ENCODE measurements around the gene CDH2. TPM values are rescaled to one million over a fixed set of nuclear protein-coding genes. Genes with fewer than 3 reads are reported as not detected.

Gene CDH2
- 22.8 TPM for total RNA-seq

DNA sequence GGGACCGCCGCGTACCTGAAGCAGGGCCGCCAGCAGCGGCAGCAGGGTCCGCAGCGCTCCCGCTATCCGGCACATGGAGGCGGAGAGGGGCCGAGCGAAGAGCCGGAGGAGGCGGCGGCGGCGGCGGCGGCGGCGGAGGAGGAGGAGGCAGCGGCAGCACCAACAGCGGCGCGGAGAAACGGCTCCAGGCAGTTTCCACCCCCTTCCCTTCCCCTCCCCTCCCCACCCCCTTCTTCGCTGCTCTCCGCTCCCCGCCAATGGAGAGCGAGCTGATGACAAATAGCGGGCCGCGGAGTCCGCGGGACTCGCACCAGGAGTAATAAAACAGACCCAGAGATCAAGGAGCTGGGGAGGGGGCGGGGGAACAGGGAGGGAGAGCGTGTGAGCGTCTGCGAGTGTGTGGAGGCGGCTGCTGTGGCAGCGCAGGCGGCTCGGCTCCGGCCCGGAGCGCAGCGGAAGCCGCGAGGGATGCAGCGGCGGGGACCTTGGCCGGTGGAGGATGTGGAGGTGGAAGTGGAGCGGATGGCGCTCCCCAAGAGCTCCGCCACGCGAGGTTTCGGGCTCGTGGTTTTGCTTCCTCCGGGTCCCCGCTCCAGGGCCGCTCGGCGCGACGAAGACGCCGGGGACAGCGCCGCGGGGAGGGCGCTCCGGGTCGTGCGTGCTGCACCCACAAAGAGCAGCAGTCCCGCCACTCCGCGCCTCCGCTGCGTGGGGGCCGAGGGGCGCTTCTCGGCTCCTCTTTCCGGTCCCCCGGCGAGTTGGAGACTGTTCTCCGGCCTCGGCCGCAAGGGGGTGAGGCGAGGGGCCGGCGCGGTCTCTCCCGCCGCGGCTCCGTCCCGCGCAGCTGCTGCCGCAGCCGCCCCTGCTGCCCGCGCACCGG lies at the start of gene CDH2:
Gene CDH2, minus strand, starts transcription at position 183 of the 880 bp plus-strand sequence. Its CDS starts 108 bp downstream, at position 75.
- intact Hi-C loops (cut with DNase I): loop anchor here (5.0 kb wide), 3 partner anchors 120 to 990 kb away; no protein-coding TSS in a partner anchor
- Histone ChIP-seq H3K9me3 (no peaks in the 10 kb centered on the region), H3K4me3 (peak within 1 kb of the TSS; percentile 70 to 89), H3K27ac (peak within 1 kb of the TSS; percentile 76 to 81), H3K4me1 (no peaks in the 10 kb centered on the region), H3K27me3 (no peaks in the 10 kb centered on the region), H3K36me3 (no peaks in the 10 kb centered on the region)
- DNase-seq (ENCODE audit: low spot score in 2 of 2): peak in 1 of 2 donors; percentile 72
- TF ChIP-seq, protein P1, sequence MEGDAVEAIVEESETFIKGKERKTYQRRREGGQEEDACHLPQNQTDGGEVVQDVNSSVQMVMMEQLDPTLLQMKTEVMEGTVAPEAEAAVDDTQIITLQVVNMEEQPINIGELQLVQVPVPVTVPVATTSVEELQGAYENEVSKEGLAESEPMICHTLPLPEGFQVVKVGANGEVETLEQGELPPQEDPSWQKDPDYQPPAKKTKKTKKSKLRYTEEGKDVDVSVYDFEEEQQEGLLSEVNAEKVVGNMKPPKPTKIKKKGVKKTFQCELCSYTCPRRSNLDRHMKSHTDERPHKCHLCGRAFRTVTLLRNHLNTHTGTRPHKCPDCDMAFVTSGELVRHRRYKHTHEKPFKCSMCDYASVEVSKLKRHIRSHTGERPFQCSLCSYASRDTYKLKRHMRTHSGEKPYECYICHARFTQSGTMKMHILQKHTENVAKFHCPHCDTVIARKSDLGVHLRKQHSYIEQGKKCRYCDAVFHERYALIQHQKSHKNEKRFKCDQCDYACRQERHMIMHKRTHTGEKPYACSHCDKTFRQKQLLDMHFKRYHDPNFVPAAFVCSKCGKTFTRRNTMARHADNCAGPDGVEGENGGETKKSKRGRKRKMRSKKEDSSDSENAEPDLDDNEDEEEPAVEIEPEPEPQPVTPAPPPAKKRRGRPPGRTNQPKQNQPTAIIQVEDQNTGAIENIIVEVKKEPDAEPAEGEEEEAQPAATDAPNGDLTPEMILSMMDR (IDR thresholded peaks at IDR 0.05): peak in 2 of 3 experiments; percentile 21 to 35

DNA sequence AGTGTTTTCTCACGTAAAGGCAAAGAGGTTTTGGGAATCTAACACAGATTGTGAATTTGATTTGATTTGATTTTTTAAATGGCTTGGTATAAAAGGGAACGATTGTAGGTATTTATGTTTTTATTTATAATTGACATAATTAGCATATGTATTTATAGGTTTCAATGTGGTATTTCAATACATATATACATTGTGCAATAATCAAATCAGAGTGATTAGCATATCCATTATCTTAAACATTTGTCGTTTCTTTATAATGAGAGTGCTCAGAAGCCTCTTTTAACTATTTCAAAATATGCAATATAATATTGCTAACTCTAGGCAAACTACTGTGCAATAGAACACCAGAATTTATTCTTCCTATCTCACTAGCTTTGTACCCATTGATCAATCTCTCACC lies 35.1 kb upstream of the CDH2 start:
- DNase-seq (ENCODE audit: low spot score in 2 of 2): no peak
- Histone ChIP-seq H3K27me3 (no peaks in the 10 kb centered on the region), H3K27ac (no peak overlapping the region), H3K9me3 (no peaks in the 10 kb centered on the region), H3K36me3 (no peaks in the 10 kb centered on the region), H3K4me1 (no peaks in the 10 kb centered on the region), H3K4me3 (no peak overlapping the region)
- intact Hi-C loops (cut with DNase I): no loop called here
- TF ChIP-seq, protein P1 (IDR thresholded peaks at IDR 0.05): no peak

DNA sequence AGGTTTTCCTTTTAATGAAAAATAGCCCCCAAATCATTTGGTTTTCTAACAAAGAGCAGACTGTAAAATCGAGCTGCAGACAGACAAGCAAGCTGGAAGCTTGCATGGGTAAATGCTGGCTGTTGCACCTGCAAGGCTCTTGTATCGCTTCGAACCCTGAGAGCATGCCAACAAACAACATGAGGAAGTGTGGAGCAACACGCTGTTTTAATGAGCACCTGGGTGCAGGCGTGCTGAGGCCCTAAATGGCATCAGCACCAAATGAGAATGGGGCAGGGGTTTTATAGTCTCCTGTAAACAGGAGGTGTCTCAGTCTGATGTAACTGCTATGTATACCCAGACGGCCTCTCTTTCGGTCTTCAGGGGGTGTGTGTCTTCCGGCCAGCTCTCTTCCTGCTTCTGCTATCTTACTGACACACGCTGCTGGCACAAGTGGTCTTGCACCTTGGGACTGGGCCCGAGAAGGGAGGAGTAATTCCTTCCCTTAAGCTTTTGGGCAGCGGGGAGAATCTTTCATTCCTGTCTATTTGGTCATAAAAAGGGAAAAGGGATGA lies 31.9 kb upstream of the CDH2 start:
- no peak overlapping the region for H3K4me3 ChIP-seq
- TF ChIP-seq, protein P1 (IDR thresholded peaks at IDR 0.05): no peak
- H3K9me3 ChIP-seq: no peaks in the 10 kb centered on the region
- intact Hi-C loops (cut with DNase I): no loop called here
- no peaks in the 10 kb centered on the region for H3K4me1 ChIP-seq
- H3K36me3 ChIP-seq: no peaks in the 10 kb centered on the region
- no peaks in the 10 kb centered on the region for H3K27me3 ChIP-seq
- no peak for DNase-seq (ENCODE audit: low spot score in 2 of 2)
- H3K27ac ChIP-seq: no peak overlapping the region

DNA sequence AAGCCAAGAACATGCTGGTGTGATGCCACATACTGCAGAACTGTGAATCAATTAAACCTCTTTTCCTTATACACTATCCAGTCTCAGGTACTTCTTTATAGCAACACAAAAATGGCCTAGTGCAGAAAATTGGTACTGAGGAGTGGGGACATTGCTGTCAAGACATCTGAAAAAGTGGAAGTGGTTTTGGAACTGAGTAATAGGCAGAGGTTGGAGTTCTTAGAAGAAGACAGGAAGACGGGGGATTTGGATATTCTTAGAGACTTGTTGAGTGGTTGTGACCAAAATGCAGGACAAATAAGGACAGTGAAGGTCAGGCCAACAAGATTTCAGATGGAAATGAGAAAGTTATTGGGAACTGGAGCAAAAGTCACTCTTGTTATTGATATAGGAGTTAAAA lies 31.3 kb upstream of the CDH2 start:
- intact Hi-C loops (cut with DNase I): no loop called here
- no peak overlapping the region for H3K27ac ChIP-seq
- TF ChIP-seq, protein P1 (IDR thresholded peaks at IDR 0.05): no peak
- H3K4me3 ChIP-seq: no peak overlapping the region
- DNase-seq (ENCODE audit: low spot score in 2 of 2): no peak
- H3K4me1 ChIP-seq: no peaks in the 10 kb centered on the region
- no peaks in the 10 kb centered on the region for H3K36me3 ChIP-seq
- no peaks in the 10 kb centered on the region for H3K9me3 ChIP-seq
- no peaks in the 10 kb centered on the region for H3K27me3 ChIP-seq

DNA sequence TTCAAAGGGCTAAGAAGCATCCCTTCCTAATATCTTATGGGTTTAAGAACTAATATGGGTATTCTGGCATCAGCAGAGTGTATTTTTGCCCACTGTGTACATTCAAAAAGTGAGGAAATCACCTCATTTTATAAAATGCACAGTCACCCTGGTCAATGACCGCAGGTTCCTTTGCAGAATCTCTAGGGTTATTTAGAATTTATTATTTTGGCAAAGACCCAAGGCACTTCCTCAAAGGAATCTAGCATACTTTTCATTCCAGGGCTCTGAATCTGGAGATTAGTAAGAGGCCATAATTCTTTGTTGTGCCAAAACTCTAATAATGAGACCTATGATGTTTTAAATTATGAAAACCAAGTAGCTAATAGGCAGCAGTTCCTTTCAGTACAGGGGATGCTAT lies 27.2 kb upstream of the CDH2 start:
- H3K4me1 ChIP-seq: no peaks in the 10 kb centered on the region
- no peaks in the 10 kb centered on the region for H3K27me3 ChIP-seq
- no peaks in the 10 kb centered on the region for H3K36me3 ChIP-seq
- no peak overlapping the region for H3K4me3 ChIP-seq
- TF ChIP-seq, protein P1 (IDR thresholded peaks at IDR 0.05): no peak
- DNase-seq (ENCODE audit: low spot score in 2 of 2): no peak
- intact Hi-C loops (cut with DNase I): no loop called here
- H3K27ac ChIP-seq: no peak overlapping the region
- no peaks in the 10 kb centered on the region for H3K9me3 ChIP-seq
